Measurements from ENCODE around the gene CCDC60.

- no peak for TF ChIP-seq POLR2A (IDR thresholded peaks at IDR 0.05)
- no peak for TF ChIP-seq CTCF (IDR thresholded peaks at IDR 0.05)
These were observed 236.2 kb downstream of the CCDC60 start for GRCh38 chr12:119570771-119571170.
